ENCODE measurements around the gene TTC14.

- no peak for TF ChIP-seq EZH2 (IDR thresholded peaks at IDR 0.05)
- TF ChIP-seq POLR2AphosphoS5 (IDR thresholded peaks at IDR 0.05; ENCODE audit: borderline replicate concordance, low read depth, low read length): no peak
- no peak for TF ChIP-seq FOXP2 (optimal IDR thresholded peaks at IDR 0.05; ENCODE audit: control extremely low read depth, extremely low read length, insufficient read depth)
Observed at GRCh38 chr3:180617049-180617448, 15.1 kb downstream of the TTC14 start.

Data from SK-N-MC (cell line).